ENCODE measurements around the gene ARHGAP22. TPM values are rescaled to one million over a fixed set of nuclear protein-coding genes. Genes with fewer than 3 reads are reported as not detected.

Gene ARHGAP22
- total RNA-seq, 1 donor from 2014 or later, result 2.0 TPM

- intact Hi-C loops (cut with DNase I), result no loop called here
- Histone ChIP-seq H3K4me3 (no peak overlapping the region), H3K9me3 (no peaks in the 10 kb centered on the region), H3K27me3 (no peaks in the 10 kb centered on the region), H3K27ac (no peak overlapping the region), H3K4me1 (peaks cover under 1 to 5% of the 10 kb centered on the region in 2 donors), H3K36me3 (no peaks in the 10 kb centered on the region)
- TF ChIP-seq CTCF (IDR thresholded peaks at IDR 0.05), result no peak
- DNase-seq (ENCODE audit: low spot score in 2 of 2), result no peak
These were observed 5.1 kb downstream of the ARHGAP22 start for GRCh38 chr10:48599830-48600134.

- H3K4me1 ChIP-seq, result peaks cover 0 to 3% of the 10 kb centered on the region in 2 donors
These were observed 5.7 kb downstream of the ARHGAP22 start for GRCh38 chr10:48598936-48599829.

GRCh38 chr10:48598243-48598935, 6.5 kb downstream of the ARHGAP22 start:
- no peaks in the 10 kb centered on the region for H3K27me3 ChIP-seq
- intact Hi-C loops (cut with DNase I), result no loop called here
- no peaks in the 10 kb centered on the region for H3K4me1 ChIP-seq
- H3K9me3 ChIP-seq, result no peaks in the 10 kb centered on the region
- no peak overlapping the region for H3K27ac ChIP-seq
- no peak for DNase-seq (ENCODE audit: low spot score in 2 of 2)
- no peaks in the 10 kb centered on the region for H3K36me3 ChIP-seq
- no peak overlapping the region for H3K4me3 ChIP-seq
- TF ChIP-seq CTCF (IDR thresholded peaks at IDR 0.05), result no peak

More at GRCh38 chr10:48598936-48599829, 5.7 kb downstream of the ARHGAP22 start:
- Histone ChIP-seq H3K9me3 (no peaks in the 10 kb centered on the region), H3K4me3 (no peak overlapping the region), H3K36me3 (no peaks in the 10 kb centered on the region), H3K27me3 (no peaks in the 10 kb centered on the region), H3K27ac (no peak overlapping the region)
- TF ChIP-seq CTCF (IDR thresholded peaks at IDR 0.05), result no peak
- peak in 1 of 2 donors; percentile 41 for DNase-seq (ENCODE audit: low spot score in 2 of 2)
- intact Hi-C loops (cut with DNase I), result no loop called here

- DNase-seq (ENCODE audit: low spot score in 2 of 2), result no peak
- Histone ChIP-seq H3K9me3 (no peaks in the 10 kb centered on the region), H3K36me3 (no peaks in the 10 kb centered on the region), H3K4me3 (no peak overlapping the region), H3K27ac (no peak overlapping the region), H3K4me1 (no peaks in the 10 kb centered on the region), H3K27me3 (no peaks in the 10 kb centered on the region)
- intact Hi-C loops (cut with DNase I), result no loop called here
- TF ChIP-seq CTCF (IDR thresholded peaks at IDR 0.05), result no peak
These were observed 9.3 kb downstream of the ARHGAP22 start for GRCh38 chr10:48595539-48595932.

- no peak for TF ChIP-seq CTCF (IDR thresholded peaks at IDR 0.05)
- intact Hi-C loops (cut with DNase I), result no loop called here
These were observed 9.9 kb downstream of the ARHGAP22 start for GRCh38 chr10:48594803-48595538.

More at GRCh38 chr10:48594803-48595538, 9.9 kb downstream of the ARHGAP22 start:
- no peak for DNase-seq (ENCODE audit: low spot score in 2 of 2)
- no peak overlapping the region for H3K27ac ChIP-seq
- no peaks in the 10 kb centered on the region for H3K36me3 ChIP-seq
- H3K4me3 ChIP-seq, result no peak overlapping the region
- H3K27me3 ChIP-seq, result no peaks in the 10 kb centered on the region
- H3K4me1 ChIP-seq, result no peaks in the 10 kb centered on the region
- no peaks in the 10 kb centered on the region for H3K9me3 ChIP-seq

All from ascending aorta (tissue), 2 donors.